Stimulated activated effector memory CD8-positive, alpha-beta T cell treated with anti-CD3 and anti-CD28 coated beads, Interleukin-12 subunit alpha, Interleukin-12 subunit beta, amount 100 ng/mL, for 72 hours (primary cell): ENCODE measurements around the gene SPTLC2.

Experiments used
- ATAC-seq: fragments of 150-1000 bp; cut with Tn5 transposase; 2 replicates; pipeline ENCODE4 v1.10.0; 2021
- DNase-seq, 2 donors: peaks; one replicate each; pipeline ENCODE4 v3.0.0; 2021 to 2022; ENCODE audit warnings: low spot score in 2 of 2
- H3K27ac Mint-ChIP-seq: one replicate; pipeline ENCODE4 v1.8.0; 2022; ENCODE audit warnings: mild to moderate bottlenecking, mixed read lengths
- H3K36me3 Mint-ChIP-seq: one replicate; pipeline ENCODE4 v1.8.0; 2022; ENCODE audit warnings: mild to moderate bottlenecking, mixed read lengths
- H3K4me1 Mint-ChIP-seq: one replicate; pipeline ENCODE4 v1.8.0; 2022; ENCODE audit warnings: mixed read lengths
- H3K4me3 Mint-ChIP-seq: one replicate; pipeline ENCODE4 v1.8.0; 2022; ENCODE audit warnings: mild to moderate bottlenecking, mixed read lengths
- H3K9me3 Mint-ChIP-seq: one replicate; pipeline ENCODE4 v1.8.0; 2022; ENCODE audit warnings: mixed read lengths

The SPTLC2 gene

GRCh38 chr14:77470224-77470870 is 146.1 kb downstream of the SPTLC2 start:
- H3K27ac Mint-ChIP-seq, result no peak overlapping the region
- ATAC-seq (no peak), DNase-seq (no peak)
- H3K4me3 Mint-ChIP-seq, result no peak overlapping the region
- no peaks in the 10 kb centered on the region for H3K9me3 Mint-ChIP-seq
- peaks cover 46% of the 10 kb centered on the region for H3K36me3 Mint-ChIP-seq
- H3K4me1 Mint-ChIP-seq, result no peaks in the 10 kb centered on the region

- Mint-ChIP-seq H3K36me3 (peaks cover 54% of the 10 kb centered on the region), H3K27ac (no peak overlapping the region), H3K9me3 (no peaks in the 10 kb centered on the region), H3K4me3 (no peak overlapping the region), H3K4me1 (no peaks in the 10 kb centered on the region)
- DNase-seq (no peak), ATAC-seq (no peak)
Measured at GRCh38 chr14:77469539-77469938, 146.9 kb downstream of the SPTLC2 start.

- no peak for DNase-seq
- Mint-ChIP-seq H3K9me3 (no peaks in the 10 kb centered on the region), H3K4me3 (no peak overlapping the region), H3K27ac (no peak overlapping the region), H3K4me1 (no peaks in the 10 kb centered on the region), H3K36me3 (peaks cover 58% of the 10 kb centered on the region)
- ATAC-seq, result no peak
Measured at GRCh38 chr14:77469067-77469505, 147.4 kb downstream of the SPTLC2 start.

GRCh38 chr14:77467801-77468200 is 148.6 kb downstream of the SPTLC2 start:
- Mint-ChIP-seq H3K4me1 (no peaks in the 10 kb centered on the region), H3K36me3 (peaks cover 71% of the 10 kb centered on the region), H3K9me3 (no peaks in the 10 kb centered on the region), H3K27ac (no peak overlapping the region), H3K4me3 (no peak overlapping the region)
- no peak for DNase-seq
- ATAC-seq, result no peak

GRCh38 chr14:77459072-77459723 is 157.2 kb downstream of the SPTLC2 start:
- DNase-seq (peak; percentile 50 to 79), ATAC-seq (no peak)
- Mint-ChIP-seq H3K36me3 (peaks cover 74% of the 10 kb centered on the region), H3K27ac (peak overlapping the region; percentile 100), H3K4me3 (peak overlapping the region; percentile 100), H3K9me3 (no peaks in the 10 kb centered on the region), H3K4me1 (peaks cover 32% of the 10 kb centered on the region)

- no peaks in the 10 kb centered on the region for H3K9me3 Mint-ChIP-seq
- ATAC-seq (peak; percentile 23), DNase-seq (peak in 1 of 2 donors; percentile 69)
- peak overlapping the region; percentile 100 for H3K27ac Mint-ChIP-seq
- H3K36me3 Mint-ChIP-seq, result peaks cover 74% of the 10 kb centered on the region
- H3K4me1 Mint-ChIP-seq, result peaks cover 32% of the 10 kb centered on the region
- peak overlapping the region; percentile 100 for H3K4me3 Mint-ChIP-seq
Measured at GRCh38 chr14:77458249-77458950, 158.0 kb downstream of the SPTLC2 start.

- peaks cover 74% of the 10 kb centered on the region for H3K36me3 Mint-ChIP-seq
- ATAC-seq (peak; percentile 97), DNase-seq (peak; percentile 80 to 97)
- H3K27ac Mint-ChIP-seq, result peak within 1 kb of the TSS; percentile 100
- peak within 1 kb of the TSS; percentile 100 for H3K4me3 Mint-ChIP-seq
- H3K9me3 Mint-ChIP-seq, result no peaks in the 10 kb centered on the region
- H3K4me1 Mint-ChIP-seq, result peaks cover 32% of the 10 kb centered on the region
Measured at GRCh38 chr14:77457522-77458248, 158.8 kb downstream of the SPTLC2 start, which contains the start of the genes AHSA1 and VIPAS39. AHSA1 (plus strand) TSS chr14:77458093; CDS start chr14:77458190, 97 bp downstream. VIPAS39 (minus strand) TSS chr14:77457601; CDS start chr14:77454102, 3,499 bp downstream.

- peak; percentile 0 for ATAC-seq
- DNase-seq, result no peak
- peak overlapping the region; percentile 100 for H3K27ac Mint-ChIP-seq
- peaks cover 74% of the 10 kb centered on the region for H3K36me3 Mint-ChIP-seq
- H3K9me3 Mint-ChIP-seq, result no peaks in the 10 kb centered on the region
- H3K4me3 Mint-ChIP-seq, result peak overlapping the region; percentile 100
- peaks cover 32% of the 10 kb centered on the region for H3K4me1 Mint-ChIP-seq
Measured at GRCh38 chr14:77457115-77457521, 159.3 kb downstream of the SPTLC2 start.
